Small intestine (tissue), 7 donors: ENCODE data around the gene PSMB9. TPM values are rescaled to one million over a fixed set of nuclear protein-coding genes. Genes with fewer than 3 reads are reported as not detected.

ENCODE experiments used
- DNase-seq, 2 donors: peaks; one replicate each; pipeline versions ENCODE4 v3.0.0 to v3.0.0-alpha.2; 2013
- FAIRE-seq: peaks from 2 replicates; lab custom pipeline; 2012; peaks lifted over from hg19 to GRCh38; lab: Jason Lieb, UNC
- H3K27ac ChIP-seq, 3 donors: one replicate each; pipeline ENCODE4 v1.5.1; 2013; ENCODE audit warnings: low read length in 2 of 3, mild to moderate bottlenecking in 2 of 3, control low read depth in 1 of 3, inconsistent platforms in 1 of 3, low read depth in 1 of 3, moderate library complexity in 1 of 3
- H3K27me3 ChIP-seq, 3 donors: one replicate each; pipeline ENCODE4 v1.6.1; 2013; ENCODE audit warnings: low read length in 3 of 3, inconsistent platforms in 1 of 3; ENCODE audit not compliant: control insufficient read depth in 3 of 3, insufficient read depth in 3 of 3
- H3K36me3 ChIP-seq, 3 donors: one replicate each; pipeline ENCODE4 v1.6.1; 2013; ENCODE audit warnings: low read length in 3 of 3, inconsistent platforms in 1 of 3, low read depth in 1 of 3, mild to moderate bottlenecking in 1 of 3, moderate library complexity in 1 of 3; ENCODE audit not compliant: control insufficient read depth in 3 of 3, insufficient read depth in 2 of 3
- H3K4me1 ChIP-seq, 3 donors: one replicate each; pipeline ENCODE4 v1.6.1; 2013; ENCODE audit warnings: low read length in 2 of 3, inconsistent platforms in 1 of 3, low read depth in 1 of 3, mild to moderate bottlenecking in 1 of 3, moderate library complexity in 1 of 3; ENCODE audit not compliant: control insufficient read depth in 3 of 3, insufficient read depth in 2 of 3
- H3K4me3 ChIP-seq, 3 donors: one replicate each; pipeline ENCODE4 v1.5.1; 2013; ENCODE audit warnings: low read length in 3 of 3, control low read depth in 1 of 3, inconsistent platforms in 1 of 3, low read depth in 1 of 3, mild to moderate bottlenecking in 1 of 3, moderate library complexity in 1 of 3
- H3K9me3 ChIP-seq, 2 donors: one replicate each; pipeline ENCODE4 v1.6.1; 2013; ENCODE audit warnings: low read depth in 1 of 2, low read length in 1 of 2; ENCODE audit not compliant: control insufficient read depth in 2 of 2, insufficient read depth in 1 of 2
- WGBS, 3 donors: extraction: QIAGEN DNeasy Blood & Tissue Kit; methylation state at CpG; one replicate each; pipeline ENCODE4 v1.1.7; 2013; 5-methylcytosine and 5-hydroxymethylcytosine counted together
- polyA plus RNA-seq, 4 donors: library from polyadenylated mRNA; stranded (reverse) in 3 of 4; unstranded in 1 of 4; fragments of 200-250 nt in 3 of 4; fragments of 120-200 nt in 1 of 4; gene quantifications; one replicate each; pipeline versions ENCODE4 v1.2.1 to v1.2.3, GENCODE V29; 2013
- donor health status: healthy with polysubstance abuse.
- donor health status: control.
- donor health status: control.
- donor health status: Bipolar disorder and iron deficiency.
- donor health status: healthy.

PSMB9 gene
- polyA plus RNA-seq, 4 donors: 21.4 to 224 (median 211) TPM

GRCh38 chr6:32905078-32905477 lies 51.1 kb downstream of the PSMB9 start:
- Histone ChIP-seq H3K4me3 (no peak overlapping the region), H3K27ac (no peak overlapping the region), H3K4me1 (no peaks in the 10 kb centered on the region), H3K27me3 (no peaks in the 10 kb centered on the region), H3K36me3 (peaks cover 0 to 2% (median 0%) of the 10 kb centered on the region in 3 donors), H3K9me3 (no peaks in the 10 kb centered on the region)
- DNase-seq (no peak), FAIRE-seq (no peak)
- WGBS, 3 donors: 78 to 97% (median 84%) methylated on average over 2 of the region's 2 CpGs

GRCh38 chr6:32906539-32906938 lies 52.5 kb downstream of the PSMB9 start:
- H3K9me3 ChIP-seq: no peaks in the 10 kb centered on the region
- no peak overlapping the region for H3K4me3 ChIP-seq
- no peak for DNase-seq
- FAIRE-seq: no peak
- H3K27me3 ChIP-seq: no peaks in the 10 kb centered on the region
- H3K4me1 ChIP-seq: no peaks in the 10 kb centered on the region
- H3K27ac ChIP-seq: no peak overlapping the region
- no peaks in the 10 kb centered on the region for H3K36me3 ChIP-seq
- 71 to 84% (median 73%) methylated on average over 1 of the region's 1 CpG for WGBS, 3 donors

DNA sequence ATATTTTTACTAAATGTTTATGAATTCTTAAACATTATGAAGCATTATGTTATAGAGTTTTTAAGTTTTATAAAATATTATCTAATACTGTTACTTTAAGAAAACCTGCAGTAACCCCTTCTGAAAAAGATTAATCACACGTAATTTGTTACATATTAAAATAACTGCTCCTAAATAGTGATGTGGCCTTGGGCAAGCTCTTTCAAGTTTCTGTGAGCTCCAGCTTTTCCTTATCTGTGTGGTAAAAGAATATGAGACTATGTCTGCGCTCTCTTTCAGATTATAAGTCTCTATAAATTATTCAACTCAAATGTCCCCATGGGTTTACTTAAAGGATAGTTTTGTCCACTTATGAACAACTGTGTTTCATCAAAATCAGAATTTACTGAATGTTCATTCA lies 54.9 kb downstream of the PSMB9 start:
- DNase-seq: no peak
- no peaks in the 10 kb centered on the region for H3K9me3 ChIP-seq
- no peak for FAIRE-seq
- no peak overlapping the region for H3K27ac ChIP-seq
- H3K4me1 ChIP-seq: no peaks in the 10 kb centered on the region
- WGBS, 3 donors: 23 to 53% (median 31%) methylated on average over 2 of the region's 2 CpGs
- H3K4me3 ChIP-seq: no peak overlapping the region
- peaks cover 0 to under 1% (median 0%) of the 10 kb centered on the region in 3 donors for H3K27me3 ChIP-seq
- H3K36me3 ChIP-seq: no peaks in the 10 kb centered on the region

Other genes with a start within 250 kb of the PSMB9 start
- gene HLA-DQA1, start 216.8 kb upstream of the PSMB9 start, polyA plus RNA-seq: 10 to 100 TPM in 3 of 4 donors, 1 to 10 TPM in 1; 6.5 to 54.9 (median 31.5) TPM
- 100 to 1,000 TPM in 1 of 4 donors, 10 to 100 TPM in 3; 23.5 to 181 (median 85.8) TPM for gene HLA-DQB1, start 187.5 kb upstream of the PSMB9 start, polyA plus RNA-seq
- 1 to 10 TPM in 1 of 4 donors, under 1 TPM in 1, not detected in 2; 0.09 to 2.0 TPM for gene HLA-DQA2, start 112.8 kb upstream of the PSMB9 start, polyA plus RNA-seq
- gene HLA-DQB2, start 90.7 kb upstream of the PSMB9 start, polyA plus RNA-seq: 1 to 10 TPM in 1 of 4 donors, under 1 TPM in 1, not detected in 2; 0.09 to 2.7 TPM
- 1 to 10 TPM in 2 of 4 donors, under 1 TPM in 1, not detected in 1; 0.74 to 4.6 (median 2.7) TPM for gene HLA-DOB, start 37.2 kb upstream of the PSMB9 start, polyA plus RNA-seq
- 10 to 100 TPM; 12.9 to 51.5 (median 20.8) TPM for gene TAP2, start 15.5 kb upstream of the PSMB9 start, polyA plus RNA-seq
- 100 to 1,000 TPM in 3 of 4 donors, 10 to 100 TPM in 1; 48.0 to 329 (median 293) TPM for gene PSMB8, start 10.1 kb upstream of the PSMB9 start, polyA plus RNA-seq
- 100 to 1,000 TPM in 2 of 4 donors, 10 to 100 TPM in 2; 20.2 to 157 (median 92.1) TPM for gene TAP1, start 488 bp upstream of the PSMB9 start, polyA plus RNA-seq
- gene HLA-DMB, start 86.8 kb downstream of the PSMB9 start, polyA plus RNA-seq: 10 to 100 TPM; 22.8 to 60.5 (median 29.8) TPM
- 100 to 1,000 TPM in 1 of 4 donors, 10 to 100 TPM in 3; 24.5 to 111 (median 68.5) TPM for gene HLA-DMA, start 98.9 kb downstream of the PSMB9 start, polyA plus RNA-seq
- gene BRD2, start 114.4 kb downstream of the PSMB9 start, polyA plus RNA-seq: 100 to 1,000 TPM in 1 of 4 donors, 10 to 100 TPM in 3; 76.2 to 201 (median 90.6) TPM
- gene HLA-DOA, start 155.4 kb downstream of the PSMB9 start, polyA plus RNA-seq: 1 to 10 TPM in 2 of 4 donors, under 1 TPM in 2; 0.22 to 7.2 (median 3.3) TPM
- gene HLA-DPA1, start 219.5 kb downstream of the PSMB9 start, polyA plus RNA-seq: 100 to 1,000 TPM in 1 of 4 donors, 10 to 100 TPM in 2, 1 to 10 TPM in 1; 9.4 to 179 (median 59.4) TPM
- 100 to 1,000 TPM in 1 of 4 donors, 10 to 100 TPM in 3; 14.3 to 150 (median 74.4) TPM for gene HLA-DPB1, start 221.8 kb downstream of the PSMB9 start, polyA plus RNA-seq